GM12878 (cell line): ENCODE measurements around the gene FAM110A. TPM values are rescaled to one million over a fixed set of nuclear protein-coding genes. Genes with fewer than 3 reads are reported as not detected.

Source experiments
- ATAC-seq: fragments of 200-7000 bp; cut with Tn5 transposase; 3 replicates; pipeline ENCODE4 v1.9.1; 2020; ENCODE audit warnings: mild to moderate bottlenecking, moderate library complexity
- BruUV-seq: library from RNA; stranded (reverse); fragments of 400-500 nt; replicated peaks from 2 replicates; lab custom pipeline; 2021; lab: Mats Ljungman, UMichigan
- CTCF ChIA-PET: fragments of 300-600 bp; sonication (Branson Sonifier 250); formaldehyde crosslinking; extraction: SDS; loops from one replicate; lab custom pipeline; 2021; ENCODE audit warnings: inconsistent platforms; lab: Yijun Ruan, JAX
- POLR2A ChIA-PET: fragments of 350-600 bp; formaldehyde crosslinking; extraction: SDS; loops from one replicate; lab custom pipeline; 2021; ENCODE audit warnings: inconsistent platforms; lab: Charles Lee
- RAD21 ChIA-PET: fragments of 300-600 bp; sonication (Branson Sonifier 250); formaldehyde crosslinking; loops from one replicate; lab custom pipeline; 2023; ENCODE audit warnings: antibody characterized with exemption; ENCODE audit not compliant: unreplicated experiment; lab: Charles Lee
- SMC1A ChIA-PET: fragments of 300-600 bp; sonication (Branson Sonifier 250); formaldehyde crosslinking; loops from one replicate; lab custom pipeline; 2023; ENCODE audit not compliant: unreplicated experiment, uncharacterized antibody; lab: Charles Lee
- DNase-seq: peaks from one replicate; pipeline ENCODE4 v3.0.0-alpha.2; 2011; ENCODE audit warnings: low read depth, low spot score
- FAIRE-seq: peaks from 3 replicates; lab custom pipeline; 2011; peaks lifted over from hg19 to GRCh38; lab: Jason Lieb, UNC
- H2AFZ ChIP-seq: 2 replicates; pipeline ENCODE4 v1.6.0; 2011; ENCODE audit warnings: low read depth, low read length, control low read depth; ENCODE audit not compliant: control insufficient read depth
- H3K27ac ChIP-seq: 2 replicates; pipeline ENCODE4 v1.5.1; 2011; ENCODE audit warnings: control low read depth; ENCODE audit not compliant: control insufficient read depth, insufficient read depth
- H3K27me3 ChIP-seq, 2 experiments: replicated peaks in 1 of 2; 2 replicates each; pipeline versions ENCODE4 v1.6.0 to v1.6.1; 2011; ENCODE audit warnings: low read length in 1 of 2; ENCODE audit not compliant: control insufficient read depth in 2 of 2, insufficient read depth in 2 of 2
- H3K36me3 ChIP-seq, 2 experiments: 2 replicates each; pipeline ENCODE4 v1.5.1; 2011; ENCODE audit warnings: low read length in 1 of 2; ENCODE audit not compliant: control insufficient read depth in 2 of 2, insufficient read depth in 2 of 2
- H3K4me1 ChIP-seq: 2 replicates; pipeline ENCODE4 v1.6.1; 2011; ENCODE audit warnings: mild to moderate bottlenecking, low read length, moderate library complexity, mixed read lengths; ENCODE audit not compliant: control insufficient read depth, insufficient read depth
- H3K4me2 ChIP-seq: 2 replicates; pipeline ENCODE4 v1.6.0; 2011; ENCODE audit warnings: control low read depth; ENCODE audit not compliant: control insufficient read depth, insufficient read depth
- H3K4me3 ChIP-seq: fragments of 200-600 bp; sonication (generic); 2 replicates; pipeline ENCODE4 v1.5.1; 2016
- H3K79me2 ChIP-seq: 2 replicates; pipeline ENCODE4 v1.6.0; 2011; ENCODE audit warnings: low read length; ENCODE audit not compliant: control insufficient read depth, insufficient read depth
- H3K9ac ChIP-seq: 2 replicates; pipeline ENCODE4 v1.8.0; 2011; ENCODE audit warnings: low read length, control low read depth, mixed read lengths; ENCODE audit not compliant: control insufficient read depth, insufficient read depth
- H3K9me3 ChIP-seq: replicated peaks from 3 replicates; pipeline ENCODE4 v1.5.1; 2011; ENCODE audit warnings: mild to moderate bottlenecking, low read length; ENCODE audit not compliant: control insufficient read depth, insufficient read depth
- H4K20me1 ChIP-seq: 2 replicates; pipeline ENCODE4 v1.6.0; 2011; ENCODE audit not compliant: control insufficient read depth, insufficient read depth
- CHD1 ChIP-seq: IDR thresholded peaks from 2 replicates; pipeline ENCODE4 v1.6.1; 2012; ENCODE audit warnings: low read depth, low read length, improper control_type of control experiment
- DPF2 ChIP-seq: fragments of 450-650 bp; IDR thresholded peaks from 2 replicates; pipeline ENCODE4 v1.6.1; 2017; ENCODE audit warnings: mild to moderate bottlenecking
- E4F1 ChIP-seq: fragments of 450-650 bp; IDR thresholded peaks from 2 replicates; pipeline ENCODE4 v1.6.1; 2018; ENCODE audit warnings: borderline replicate concordance, mild to moderate bottlenecking; ENCODE audit not compliant: partially characterized antibody
- SMARCA5 ChIP-seq: fragments of 450-650 bp; IDR thresholded peaks from 2 replicates; pipeline ENCODE4 v1.6.1; 2017; ENCODE audit warnings: mild to moderate bottlenecking
- SMC3 ChIP-seq: IDR thresholded peaks from 2 replicates; pipeline ENCODE4 v1.6.1; 2011; ENCODE audit warnings: low read length, improper control_type of control experiment, borderline replicate concordance
- SP1 ChIP-seq: IDR thresholded peaks from one replicate; pipeline ENCODE4 v1.6.1; 2011; ENCODE audit warnings: low read depth, low read length
- SUZ12 ChIP-seq: fragments of 200-600 bp; sonication (generic); IDR thresholded peaks from one replicate; pipeline ENCODE4 v1.6.1; 2018; ENCODE audit warnings: antibody characterized with exemption, mild to moderate bottlenecking; ENCODE audit not compliant: unreplicated experiment
- TAF1 ChIP-seq: IDR thresholded peaks from 2 replicates; pipeline ENCODE4 v1.6.1; 2011; ENCODE audit warnings: mild to moderate bottlenecking, low read depth, low read length, borderline replicate concordance
- TBL1XR1 ChIP-seq: IDR thresholded peaks from 2 replicates; pipeline ENCODE4 v1.6.1; 2012; ENCODE audit warnings: low read depth, low read length, improper control_type of control experiment
- YBX1 ChIP-seq: fragments of 450-650 bp; IDR thresholded peaks from 2 replicates; pipeline ENCODE4 v1.6.1; 2016; ENCODE audit warnings: antibody characterized with exemption
- ZBTB4 ChIP-seq: fragments of 450-650 bp; formaldehyde crosslinking; IDR thresholded peaks from 2 replicates; pipeline ENCODE4 v1.4.0; 2022; ENCODE audit warnings: mild to moderate bottlenecking, moderate library complexity
- ZNF24 ChIP-seq: fragments of 450-650 bp; IDR thresholded peaks from 2 replicates; pipeline ENCODE4 v1.6.1; 2017; ENCODE audit warnings: antibody characterized with exemption, mild to moderate bottlenecking
- ZNF274 ChIP-seq: IDR thresholded peaks from one replicate; pipeline ENCODE4 v1.8.0; 2011; ENCODE audit not compliant: insufficient read length, insufficient read depth
- WGBS: methylation state at CpG from one replicate; pipeline ENCODE4 v1.1.6; 2016; ENCODE audit warnings: low lambda C conversion rate; ENCODE audit not compliant: insufficient replicate concordance, insufficient coverage; ENCODE audit errors: missing lambda C conversion rate; 5-methylcytosine and 5-hydroxymethylcytosine counted together
- in situ Hi-C: fragments of 300-500 bp; cut with MboI; formaldehyde crosslinking; loops from 9 replicates; pipeline ENCODE4 v1.14.3; 2018; ENCODE audit warnings: mixed read lengths
- intact Hi-C: fragments of 100-400 bp; cut with micrococcal nuclease; formaldehyde crosslinking; loops from one replicate; pipeline ENCODE4 v1.14.2; 2022; ENCODE audit not compliant: unreplicated experiment
- polyA plus RNA-seq, 11 experiments: library from polyadenylated mRNA; depleted of rRNA in 4 of 11; unstranded in 6 of 11; stranded (reverse) in 5 of 11; fragments of >200 nt; fragmentation: Nextera tagmentation in 4 of 11; fragmentation: Illumina TruSeq in 1 of 11; extraction: Ambion mirVana in 4 of 11; extraction: Trizol in 1 of 11; gene quantifications; 1 replicate in 1 of 11; 2 replicates in 10 of 11; pipeline versions ENCODE4 v1.2.1 to v1.2.3, GENCODE V29; 2011 to 2016; ENCODE audit warnings: inconsistent platforms in 2 of 11, missing spikeins in 2 of 11, low read depth in 1 of 11
- total RNA-seq, 4 experiments: library from RNA; depleted of rRNA in 3 of 4; stranded (reverse); fragments of >200 nt in 3 of 4; fragmentation: Illumina TruSeq in 1 of 4; extraction: Trizol in 1 of 4; gene quantifications; 2 replicates each; pipeline versions ENCODE4 v1.2.1 to v1.2.3, GENCODE V29; 2013 to 2021
- TF ChIP-seq, protein P1 (sequence below): IDR thresholded peaks from 2 replicates; pipeline ENCODE4 v1.6.1; 2011; ENCODE audit warnings: mild to moderate bottlenecking, low read depth, low read length, moderate library complexity; ENCODE audit not compliant: insufficient replicate concordance

The FAM110A gene
- total and polyA plus RNA-seq, 10 of the 15 experiments (the other 5 are each of a cell fraction or from before 2014, with no cell fraction given), result 1.1 to 14.8 (median 7.4) TPM

DNA sequence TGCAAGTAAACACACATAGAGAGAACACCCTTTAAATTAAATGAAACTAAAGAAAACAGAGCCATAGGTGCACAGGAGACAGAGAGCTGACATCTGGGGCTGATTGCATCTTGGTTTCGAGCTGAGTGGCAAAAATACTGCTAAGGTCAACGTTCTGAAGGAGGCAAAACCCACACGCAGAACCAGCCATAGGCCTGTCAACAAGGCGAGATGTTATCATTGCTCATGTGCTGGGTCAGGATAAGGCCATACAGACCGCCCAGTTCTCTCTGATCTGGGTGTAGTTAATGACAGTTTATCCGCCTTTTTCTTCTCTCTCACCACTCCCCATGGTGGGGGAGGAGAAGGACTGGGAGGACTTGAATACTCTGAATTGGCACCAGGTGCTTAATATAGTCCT lies 4.5 kb upstream of the FAM110A start:
- ChIA-PET CTCF (interaction anchor here (1.3 to 2.4 kb wide), 3 partner anchors 10 to 128 kb away, joined by 3 to 9 read pairs (median 5); no protein-coding TSS in a partner anchor), SMC1A (interaction anchor here (1.5 kb wide), 1 partner anchor 9 kb away, joined by 3 read pairs; no protein-coding TSS in a partner anchor), POLR2A (no interaction called here), RAD21 (no interaction called here)
- no peaks in the 10 kb centered on the region for H3K27me3 ChIP-seq
- no TSS peak for BruUV-seq
- no peaks in the 10 kb centered on the region for H4K20me1 ChIP-seq
- DNase-seq (no peak), ATAC-seq (no peak), FAIRE-seq (no peak)
- 25% methylated on average over 6 of the region's 6 CpGs for WGBS
- H3K4me3 ChIP-seq, result no peak overlapping the region
- H3K27ac ChIP-seq, result no peak overlapping the region
- H2AFZ ChIP-seq, result no peak overlapping the region
- H3K36me3 ChIP-seq, result no peaks in the 10 kb centered on the region
- H3K4me2 ChIP-seq, result no peak overlapping the region
- peaks cover 3% of the 10 kb centered on the region for H3K79me2 ChIP-seq
- in situ Hi-C loops, result no loop called here
- intact Hi-C loops, result no loop called here
- H3K9ac ChIP-seq, result no peak overlapping the region
- peaks cover 4% of the 10 kb centered on the region for H3K4me1 ChIP-seq
- H3K9me3 ChIP-seq, result no peaks in the 10 kb centered on the region; the same call in 2 of the 3 replicates
- TF ChIP-seq SMC3 (no peak), TAF1 (no peak), SP1 (no peak), ZBTB4 (no peak), TBL1XR1 (no peak), E4F1 (no peak), SUZ12 (no peak), ZNF274 (no peak), SMARCA5 (no peak), YBX1 (no peak), ZNF24 (no peak), CHD1 (no peak), DPF2 (no peak)
- TF ChIP-seq, protein P1, sequence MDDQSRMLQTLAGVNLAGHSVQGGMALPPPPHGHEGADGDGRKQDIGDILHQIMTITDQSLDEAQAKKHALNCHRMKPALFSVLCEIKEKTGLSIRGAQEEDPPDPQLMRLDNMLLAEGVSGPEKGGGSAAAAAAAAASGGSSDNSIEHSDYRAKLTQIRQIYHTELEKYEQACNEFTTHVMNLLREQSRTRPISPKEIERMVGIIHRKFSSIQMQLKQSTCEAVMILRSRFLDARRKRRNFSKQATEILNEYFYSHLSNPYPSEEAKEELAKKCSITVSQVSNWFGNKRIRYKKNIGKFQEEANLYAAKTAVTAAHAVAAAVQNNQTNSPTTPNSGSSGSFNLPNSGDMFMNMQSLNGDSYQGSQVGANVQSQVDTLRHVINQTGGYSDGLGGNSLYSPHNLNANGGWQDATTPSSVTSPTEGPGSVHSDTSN, result no peak
